SK-N-SH treated with all-trans-retinoic acid at 6 μM for 48 hours (cell line): ENCODE results near the gene TMEM208.

ENCODE experiments used
- ATAC-seq: fragments of 200-7000 bp; cut with Tn5 transposase; 3 replicates; pipeline ENCODE4 v1.9.1; 2020; ENCODE audit warnings: mild to moderate bottlenecking, moderate library complexity
- ARNTL ChIP-seq: fragments of 450-650 bp; formaldehyde crosslinking; IDR thresholded peaks from 2 replicates; pipeline ENCODE4 v1.5.0; 2020; ENCODE audit warnings: low read depth, mild to moderate bottlenecking, moderate library complexity, borderline replicate concordance
- BACH2 ChIP-seq: fragments of 250-450 bp; sonication (Bioruptor Pico); IDR thresholded peaks from 2 replicates; pipeline ENCODE4 v1.9.0; 2021; ENCODE audit warnings: mild to moderate bottlenecking, borderline replicate concordance
- CSDC2 ChIP-seq: fragments of 250-450 bp; sonication (Bioruptor Pico); IDR thresholded peaks from 2 replicates; pipeline ENCODE4 v1.5.0; 2020; ENCODE audit warnings: mild to moderate bottlenecking, moderate library complexity
- ESRRG ChIP-seq: fragments of 250-450 bp; sonication (Bioruptor Pico); IDR thresholded peaks from 2 replicates; pipeline ENCODE4 v1.6.1; 2021; ENCODE audit warnings: mild to moderate bottlenecking
- GLIS3 ChIP-seq: fragments of 250-450 bp; sonication (Bioruptor Pico); IDR thresholded peaks from 2 replicates; pipeline ENCODE4 v1.5.0; 2020; ENCODE audit warnings: mild to moderate bottlenecking, moderate library complexity
- ISL1 ChIP-seq: fragments of 250-450 bp; sonication (Bioruptor Pico); IDR thresholded peaks from 2 replicates; pipeline ENCODE4 v2.1.2; 2022; ENCODE audit warnings: mild to moderate bottlenecking, moderate library complexity
- OSR1 ChIP-seq: fragments of 250-450 bp; sonication (Bioruptor Pico); IDR thresholded peaks from 2 replicates; pipeline ENCODE4 v1.8.0; 2022; ENCODE audit warnings: moderate library complexity, mild to moderate bottlenecking, inconsistent platforms
- PATZ1 ChIP-seq: fragments of 250-450 bp; sonication (Bioruptor Pico); IDR thresholded peaks from 2 replicates; pipeline ENCODE4 v1.8.0; 2020; ENCODE audit warnings: mild to moderate bottlenecking, moderate library complexity, borderline replicate concordance
- PPARA ChIP-seq: fragments of 250-450 bp; sonication (Bioruptor Pico); IDR thresholded peaks from 2 replicates; pipeline ENCODE4 v1.5.0; 2020; ENCODE audit warnings: mild to moderate bottlenecking, borderline replicate concordance
- RARB ChIP-seq: fragments of 250-450 bp; sonication (Bioruptor Pico); IDR thresholded peaks from 2 replicates; pipeline ENCODE4 v1.8.0; 2021; ENCODE audit warnings: mild to moderate bottlenecking, moderate library complexity
- TOX ChIP-seq: fragments of 250-450 bp; sonication (Bioruptor Pico); IDR thresholded peaks from 2 replicates; pipeline ENCODE4 v1.8.0; 2021; ENCODE audit warnings: mild to moderate bottlenecking, moderate library complexity, borderline replicate concordance
- ZC3H10 ChIP-seq: fragments of 250-450 bp; sonication (Bioruptor Pico); IDR thresholded peaks from 2 replicates; pipeline ENCODE4 v1.5.1; 2021; ENCODE audit warnings: mild to moderate bottlenecking, moderate library complexity
- ZFP3 ChIP-seq: fragments of 250-450 bp; sonication (Bioruptor Pico); IDR thresholded peaks from 2 replicates; pipeline ENCODE4 v1.5.0; 2020; ENCODE audit warnings: mild to moderate bottlenecking, moderate library complexity
- ZFP30 ChIP-seq: fragments of 450-650 bp; formaldehyde crosslinking; IDR thresholded peaks from 2 replicates; pipeline ENCODE4 v1.5.0; 2022; ENCODE audit warnings: mild to moderate bottlenecking, moderate library complexity
- ZNF565 ChIP-seq: fragments of 450-650 bp; formaldehyde crosslinking; conservative IDR thresholded peaks from 2 replicates; pipeline ENCODE4 v1.5.0; 2020; ENCODE audit warnings: low read depth, mild to moderate bottlenecking, moderate library complexity
- ZNF70 ChIP-seq: fragments of 450-650 bp; formaldehyde crosslinking; IDR thresholded peaks from 2 replicates; pipeline ENCODE4 v1.5.0; 2020; ENCODE audit warnings: mild to moderate bottlenecking, moderate library complexity
- ZNF8 ChIP-seq: fragments of 450-650 bp; formaldehyde crosslinking; IDR thresholded peaks from 2 replicates; pipeline ENCODE4 v1.5.0; 2020; ENCODE audit warnings: mild to moderate bottlenecking, moderate library complexity
- TF ChIP-seq, protein P1 (sequence below): fragments of 250-450 bp; sonication (Bioruptor Pico); IDR thresholded peaks from 2 replicates; pipeline ENCODE4 v1.5.1; 2021; ENCODE audit warnings: mild to moderate bottlenecking, moderate library complexity
- TF ChIP-seq, protein P2 (sequence below): fragments of 250-450 bp; sonication (Bioruptor Pico); IDR thresholded peaks from 2 replicates; pipeline ENCODE4 v1.8.0; 2021; ENCODE audit warnings: low read depth, mild to moderate bottlenecking, moderate library complexity, borderline replicate concordance

Gene TMEM208

DNA sequence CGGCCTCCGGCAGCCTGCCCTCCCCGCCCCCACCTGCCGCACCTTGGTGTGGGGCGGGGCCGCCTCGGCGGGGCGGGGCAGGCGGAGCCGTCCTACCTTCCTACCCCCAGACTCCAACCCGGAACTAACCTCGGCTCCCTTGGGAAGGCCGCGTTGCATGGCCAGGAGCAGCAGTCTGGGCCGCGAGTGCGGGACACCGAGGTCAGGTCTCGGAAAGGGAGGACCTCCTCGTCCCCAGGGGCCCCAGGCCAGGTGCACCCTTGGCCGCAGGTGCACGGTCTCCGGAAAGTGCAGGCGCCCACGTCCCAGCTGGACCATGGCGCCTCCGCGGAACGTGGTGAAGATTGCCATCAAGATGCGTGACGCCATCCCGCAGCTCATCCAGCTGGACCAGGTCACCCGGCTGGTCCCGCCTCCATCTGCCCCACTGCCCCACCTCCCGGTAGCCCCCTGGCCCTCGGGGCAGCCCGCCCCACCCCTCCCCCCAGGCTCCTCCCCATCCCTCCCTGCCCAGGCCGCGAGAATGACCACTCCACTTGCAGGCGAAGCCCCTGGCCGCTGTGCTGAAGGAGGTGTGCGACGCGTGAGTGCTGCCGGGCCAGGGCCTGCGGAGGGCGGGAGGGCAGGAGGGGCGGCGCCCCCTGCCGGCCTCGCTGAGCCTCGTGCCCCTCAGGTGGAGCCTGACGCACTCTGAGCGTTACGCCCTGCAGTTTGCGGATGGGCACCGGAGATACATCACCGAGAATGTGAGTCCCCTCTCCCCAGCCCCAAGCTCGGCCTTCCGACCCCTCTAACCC is 27.7 kb upstream of the TMEM208 start, which contains the start of gene ELMO3 (continued):
- TF ChIP-seq ZNF70 (CRISPR knock-in tag) (no peak), PATZ1 (CRISPR knock-in tag) (no peak)

GRCh38 chr16:67199808-67200198 is 27.1 kb upstream of the TMEM208 start:
- no peak for ATAC-seq
- TF ChIP-seq ISL1 (CRISPR knock-in tag) (no peak), ARNTL (no peak), ZNF8 (no peak), RARB (CRISPR knock-in tag) (no peak), ZFP30 (no peak), OSR1 (CRISPR knock-in tag) (no peak), GLIS3 (CRISPR knock-in tag) (no peak), TOX (no peak), PATZ1 (CRISPR knock-in tag) (no peak), ZNF565 (CRISPR knock-in tag) (no peak), ESRRG (CRISPR knock-in tag) (no peak), CSDC2 (no peak), ZNF70 (CRISPR knock-in tag) (no peak), ZFP3 (CRISPR knock-in tag) (no peak), PPARA (CRISPR knock-in tag) (no peak)
- TF ChIP-seq, protein P1, sequence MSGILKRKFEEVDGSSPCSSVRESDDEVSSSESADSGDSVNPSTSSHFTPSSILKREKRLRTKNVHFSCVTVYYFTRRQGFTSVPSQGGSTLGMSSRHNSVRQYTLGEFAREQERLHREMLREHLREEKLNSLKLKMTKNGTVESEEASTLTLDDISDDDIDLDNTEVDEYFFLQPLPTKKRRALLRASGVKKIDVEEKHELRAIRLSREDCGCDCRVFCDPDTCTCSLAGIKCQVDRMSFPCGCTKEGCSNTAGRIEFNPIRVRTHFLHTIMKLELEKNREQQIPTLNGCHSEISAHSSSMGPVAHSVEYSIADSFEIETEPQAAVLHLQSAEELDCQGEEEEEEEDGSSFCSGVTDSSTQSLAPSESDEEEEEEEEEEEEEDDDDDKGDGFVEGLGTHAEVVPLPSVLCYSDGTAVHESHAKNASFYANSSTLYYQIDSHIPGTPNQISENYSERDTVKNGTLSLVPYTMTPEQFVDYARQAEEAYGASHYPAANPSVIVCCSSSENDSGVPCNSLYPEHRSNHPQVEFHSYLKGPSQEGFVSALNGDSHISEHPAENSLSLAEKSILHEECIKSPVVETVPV (CRISPR knock-in tag): no peak
- TF ChIP-seq, protein P2, sequence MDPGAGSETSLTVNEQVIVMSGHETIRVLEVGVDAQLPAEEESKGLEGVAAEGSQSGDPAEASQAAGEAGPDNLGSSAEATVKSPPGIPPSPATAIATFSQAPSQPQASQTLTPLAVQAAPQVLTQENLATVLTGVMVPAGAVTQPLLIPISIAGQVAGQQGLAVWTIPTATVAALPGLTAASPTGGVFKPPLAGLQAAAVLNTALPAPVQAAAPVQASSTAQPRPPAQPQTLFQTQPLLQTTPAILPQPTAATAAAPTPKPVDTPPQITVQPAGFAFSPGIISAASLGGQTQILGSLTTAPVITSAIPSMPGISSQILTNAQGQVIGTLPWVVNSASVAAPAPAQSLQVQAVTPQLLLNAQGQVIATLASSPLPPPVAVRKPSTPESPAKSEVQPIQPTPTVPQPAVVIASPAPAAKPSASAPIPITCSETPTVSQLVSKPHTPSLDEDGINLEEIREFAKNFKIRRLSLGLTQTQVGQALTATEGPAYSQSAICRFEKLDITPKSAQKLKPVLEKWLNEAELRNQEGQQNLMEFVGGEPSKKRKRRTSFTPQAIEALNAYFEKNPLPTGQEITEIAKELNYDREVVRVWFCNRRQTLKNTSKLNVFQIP (CRISPR knock-in tag): no peak

- ATAC-seq: no peak
- TF ChIP-seq BACH2 (CRISPR knock-in tag): no peak
- no peak for TF ChIP-seq ZC3H10 (CRISPR knock-in tag)
- no peak for TF ChIP-seq ZNF565 (CRISPR knock-in tag)
- TF ChIP-seq ZFP3 (CRISPR knock-in tag): no peak
- TF ChIP-seq, protein P2 (CRISPR knock-in tag): no peak
- TF ChIP-seq, all 23 proteins: peak for 0
Measured at GRCh38 chr16:67200491-67200890, 26.4 kb upstream of the TMEM208 start.
